B cell (primary cell): ENCODE measurements around the gene GNAS. TPM values are rescaled to one million over a fixed set of nuclear protein-coding genes. Genes with fewer than 3 reads are reported as not detected.

ENCODE experiments used
- ATAC-seq: fragments of 200-7000 bp; cut with Tn5 transposase; one replicate; pipeline ENCODE4 v1.10.0; 2021; ENCODE audit warnings: low read depth, mild to moderate bottlenecking, moderate number of reproducible peaks, moderate library complexity
- CTCF ChIA-PET: fragments of 350-600 bp; sonication (Branson Sonifier 250); formaldehyde crosslinking; loops from one replicate; lab custom pipeline; 2021; ENCODE audit warnings: antibody characterized with exemption, inconsistent platforms; lab: Charles Lee
- POLR2A ChIA-PET: fragments of 350-600 bp; sonication (Branson Sonifier 250); formaldehyde crosslinking; loops from one replicate; lab custom pipeline; 2021; ENCODE audit warnings: antibody characterized with exemption; lab: Charles Lee
- DNase-seq: peaks from one replicate; pipeline ENCODE4 v3.0.0; 2013
- H2AFZ ChIP-seq: 2 replicates; pipeline ENCODE4 v1.6.1; 2012; ENCODE audit warnings: mild to moderate bottlenecking, low read depth, low read length; ENCODE audit not compliant: insufficient read depth, poor library complexity, severe bottlenecking
- H3K27ac ChIP-seq, 2 donors: 1 replicate in 1 of 2; 2 replicates in 1 of 2; pipeline ENCODE4 v1.5.1; 2012 to 2013; ENCODE audit warnings: low read length in 2 of 2, mild to moderate bottlenecking in 2 of 2, moderate library complexity in 1 of 2
- H3K27me3 ChIP-seq, 4 experiments: fragments of 200-600 bp in 1 of 4; sonication (generic) in 1 of 4; replicated peaks in 1 of 4; 1 replicate in 2 of 4; 2 replicates in 2 of 4; pipeline versions ENCODE4 v1.6.1 to v1.7.0; 2013 to 2016; ENCODE audit warnings: low read length in 3 of 4, mild to moderate bottlenecking in 2 of 4, mixed read lengths in 1 of 4, moderate library complexity in 1 of 4; ENCODE audit not compliant: insufficient read depth in 4 of 4, control insufficient read depth in 3 of 4; ENCODE audit errors: control extremely low read depth in 1 of 4
- H3K36me3 ChIP-seq, 2 experiments: replicated peaks in 1 of 2; 1 replicate in 1 of 2; 2 replicates in 1 of 2; pipeline versions ENCODE4 v1.6.1 to v1.7.1; 2013; ENCODE audit warnings: low read length in 1 of 2; ENCODE audit not compliant: insufficient read depth in 2 of 2, control insufficient read depth in 1 of 2; ENCODE audit errors: control extremely low read depth in 1 of 2, extremely low read depth in 1 of 2
- H3K4me1 ChIP-seq, 2 donors: fragments of 200-600 bp in 1 of 2; sonication (generic) in 1 of 2; 1 replicate in 1 of 2; 2 replicates in 1 of 2; pipeline versions ENCODE4 v1.5.1 to v1.6.1; 2013 to 2017; ENCODE audit warnings: low read length in 2 of 2; ENCODE audit not compliant: control insufficient read depth in 2 of 2, insufficient read depth in 2 of 2
- H3K4me2 ChIP-seq: replicated peaks from 2 replicates; pipeline ENCODE3; 2012; ENCODE audit warnings: mild to moderate bottlenecking, low read depth, low read length; ENCODE audit not compliant: poor library complexity, severe bottlenecking
- H3K4me3 ChIP-seq, 5 experiments: fragments of 200-600 bp in 1 of 5; sonication (generic) in 1 of 5; 1 replicate in 3 of 5; 2 replicates in 2 of 5; pipeline versions ENCODE4 v1.5.1 to v1.7.0; 2011 to 2016; ENCODE audit warnings: low read length in 4 of 5, mild to moderate bottlenecking in 4 of 5, low read depth in 2 of 5, control low read depth in 1 of 5, moderate library complexity in 1 of 5; ENCODE audit not compliant: insufficient read depth in 1 of 5; ENCODE audit errors: control extremely low read depth in 1 of 5, extremely low read depth in 1 of 5
- H3K79me2 ChIP-seq: fragments of 200-600 bp; sonication (generic); one replicate; pipeline ENCODE4 v1.6.0; 2016; ENCODE audit warnings: low read length; ENCODE audit not compliant: control insufficient read depth, insufficient read depth
- H3K9ac ChIP-seq: fragments of 200-600 bp; sonication (generic); 2 replicates; pipeline ENCODE4 v1.6.1; 2017; ENCODE audit warnings: mild to moderate bottlenecking, low read length, moderate library complexity
- H3K9me3 ChIP-seq, 3 donors: one replicate each; pipeline versions ENCODE4 v1.6.1 to v1.7.1; 2013; ENCODE audit warnings: low read length in 2 of 3; ENCODE audit not compliant: control insufficient read depth in 2 of 3, insufficient read depth in 1 of 3; ENCODE audit errors: control extremely low read depth in 1 of 3
- H4K20me1 ChIP-seq: 2 replicates; pipeline ENCODE4 v1.6.0; 2012; ENCODE audit warnings: mild to moderate bottlenecking, low read length; ENCODE audit not compliant: insufficient read depth, control insufficient read depth, poor library complexity, severe bottlenecking
- H3K27ac Mint-ChIP-seq: one replicate; pipeline ENCODE4 v1.8.0; 2021; ENCODE audit warnings: mixed read lengths
- H3K27me3 Mint-ChIP-seq: one replicate; pipeline ENCODE4 v1.8.0; 2021; ENCODE audit warnings: mixed read lengths
- H3K4me1 Mint-ChIP-seq: one replicate; pipeline ENCODE4 v1.8.0; 2021; ENCODE audit warnings: mixed read lengths
- H3K4me3 Mint-ChIP-seq: one replicate; pipeline ENCODE4 v1.8.0; 2021; ENCODE audit warnings: mixed read lengths
- H3K9me3 Mint-ChIP-seq: one replicate; pipeline ENCODE4 v1.8.0; 2022; ENCODE audit warnings: mixed read lengths; ENCODE audit not compliant: insufficient read depth
- EZH2 ChIP-seq: IDR thresholded peaks from 2 replicates; pipeline ENCODE4 v1.6.1; 2012; ENCODE audit warnings: borderline replicate concordance, low read depth, mild to moderate bottlenecking, moderate library complexity, low read length; ENCODE audit not compliant: insufficient read depth, poor library complexity, severe bottlenecking
- WGBS: methylation state at CpG from one replicate; pipeline ENCODE4 v1.1.5; 2013; ENCODE audit warnings: missing lambda C conversion rate; ENCODE audit not compliant: insufficient coverage; 5-methylcytosine and 5-hydroxymethylcytosine counted together
- intact Hi-C: fragments of 100-400 bp; cut with micrococcal nuclease; formaldehyde crosslinking; loops from one replicate; pipeline ENCODE4 v1.10.0; 2022
- polyA plus RNA-seq: library from polyadenylated mRNA; depleted of rRNA; stranded (reverse); fragments of >200 nt; gene quantifications from 2 replicates; pipeline ENCODE4 v1.2.3, GENCODE V29; 2012
- total RNA-seq, 2 donors: library from RNA; stranded (reverse); fragments of 120-200 nt in 1 of 2; gene quantifications; 1 replicate in 1 of 2; 2 replicates in 1 of 2; pipeline versions ENCODE4 v1.2.3 to v1.2.4, GENCODE V29; 2013 to 2022
- TF ChIP-seq, protein P1 (sequence below): fragments of 200-600 bp; IDR thresholded peaks from one replicate; pipeline ENCODE4 v1.8.0; 2022; ENCODE audit warnings: antibody characterized with exemption, mild to moderate bottlenecking

Gene GNAS
- total and polyA plus RNA-seq, 2 donors (not counting 1 experiment from before 2014, with no cell fraction given): 714 to 1,181 TPM

GRCh38 chr20:58810879-58811250 lies 41.7 kb upstream of the GNAS start:
- H3K36me3 ChIP-seq: no peaks in the 10 kb centered on the region
- no peak overlapping the region for H3K27ac ChIP-seq
- H3K4me3 ChIP-seq: no peak overlapping the region
- DNase-seq: no peak
- no peaks in the 10 kb centered on the region for H4K20me1 ChIP-seq
- no peak for ATAC-seq
- Mint-ChIP-seq H3K4me1 (no peaks in the 10 kb centered on the region), H3K27ac (no peak overlapping the region), H3K9me3 (no peaks in the 10 kb centered on the region), H3K4me3 (no peak overlapping the region), H3K27me3 (peaks cover 26% of the 10 kb centered on the region)
- WGBS: 81% methylated on average over 8 of the region's 10 CpGs
- no peaks in the 10 kb centered on the region for H3K79me2 ChIP-seq
- H3K4me1 ChIP-seq: no peaks in the 10 kb centered on the region
- peaks cover 0 to 6% (median 0%) of the 10 kb centered on the region in 4 experiments for H3K27me3 ChIP-seq
- H3K9ac ChIP-seq: no peak overlapping the region
- intact Hi-C loops: no loop called here
- POLR2A ChIA-PET: no interaction called here
- H2AFZ ChIP-seq: no peak overlapping the region
- H3K4me2 ChIP-seq: no peak overlapping the region
- H3K9me3 ChIP-seq: no peaks in the 10 kb centered on the region
- CTCF ChIA-PET: no interaction called here
- TF ChIP-seq, protein P1, sequence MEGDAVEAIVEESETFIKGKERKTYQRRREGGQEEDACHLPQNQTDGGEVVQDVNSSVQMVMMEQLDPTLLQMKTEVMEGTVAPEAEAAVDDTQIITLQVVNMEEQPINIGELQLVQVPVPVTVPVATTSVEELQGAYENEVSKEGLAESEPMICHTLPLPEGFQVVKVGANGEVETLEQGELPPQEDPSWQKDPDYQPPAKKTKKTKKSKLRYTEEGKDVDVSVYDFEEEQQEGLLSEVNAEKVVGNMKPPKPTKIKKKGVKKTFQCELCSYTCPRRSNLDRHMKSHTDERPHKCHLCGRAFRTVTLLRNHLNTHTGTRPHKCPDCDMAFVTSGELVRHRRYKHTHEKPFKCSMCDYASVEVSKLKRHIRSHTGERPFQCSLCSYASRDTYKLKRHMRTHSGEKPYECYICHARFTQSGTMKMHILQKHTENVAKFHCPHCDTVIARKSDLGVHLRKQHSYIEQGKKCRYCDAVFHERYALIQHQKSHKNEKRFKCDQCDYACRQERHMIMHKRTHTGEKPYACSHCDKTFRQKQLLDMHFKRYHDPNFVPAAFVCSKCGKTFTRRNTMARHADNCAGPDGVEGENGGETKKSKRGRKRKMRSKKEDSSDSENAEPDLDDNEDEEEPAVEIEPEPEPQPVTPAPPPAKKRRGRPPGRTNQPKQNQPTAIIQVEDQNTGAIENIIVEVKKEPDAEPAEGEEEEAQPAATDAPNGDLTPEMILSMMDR: no peak
- no peak for TF ChIP-seq EZH2

DNA sequence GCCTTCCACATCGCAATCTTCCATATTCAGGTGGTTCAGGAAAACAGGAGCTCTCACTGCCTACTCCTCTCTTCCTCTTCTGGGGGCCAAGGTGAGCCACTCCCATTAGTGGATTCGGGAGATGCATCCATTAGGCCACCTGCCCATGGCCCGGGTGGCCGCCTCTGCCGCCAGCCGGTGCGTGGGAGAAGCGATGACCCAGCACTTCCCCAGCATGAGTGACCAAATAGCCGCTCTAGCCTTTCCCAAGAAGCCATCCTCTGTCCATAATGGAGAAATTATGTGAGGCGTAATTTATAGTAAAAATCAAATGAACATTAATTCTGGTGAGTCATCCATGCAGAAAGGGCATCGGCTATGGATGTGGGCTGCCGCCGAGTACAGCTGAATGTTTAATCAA lies 41.2 kb upstream of the GNAS start:
- H3K27me3 ChIP-seq: peaks cover 0 to 6% (median 0%) of the 10 kb centered on the region in 4 experiments
- ChIA-PET POLR2A (no interaction called here), CTCF (no interaction called here)
- TF ChIP-seq, protein P1: no peak
- TF ChIP-seq EZH2: no peak
- no peak overlapping the region for H3K27ac Mint-ChIP-seq
- H3K4me3 Mint-ChIP-seq: no peak overlapping the region
- WGBS: 97% methylated on average over 10 of the region's 13 CpGs
- H3K36me3 ChIP-seq: no peaks in the 10 kb centered on the region
- no peaks in the 10 kb centered on the region for H3K4me1 Mint-ChIP-seq
- no peak for ATAC-seq
- no peaks in the 10 kb centered on the region for H4K20me1 ChIP-seq
- no peak overlapping the region for H3K4me3 ChIP-seq
- peaks cover 26% of the 10 kb centered on the region for H3K27me3 Mint-ChIP-seq
- H3K27ac ChIP-seq: no peak overlapping the region
- DNase-seq: no peak
- no peaks in the 10 kb centered on the region for H3K79me2 ChIP-seq
- H3K9me3 ChIP-seq: no peaks in the 10 kb centered on the region
- no peaks in the 10 kb centered on the region for H3K4me1 ChIP-seq
- H2AFZ ChIP-seq: no peak overlapping the region
- intact Hi-C loops: no loop called here
- H3K9ac ChIP-seq: no peak overlapping the region
- no peak overlapping the region for H3K4me2 ChIP-seq
- H3K9me3 Mint-ChIP-seq: no peaks in the 10 kb centered on the region
